Measurements from ENCODE around the gene TMEM143.

- TF ChIP-seq POLR2A (IDR thresholded peaks at IDR 0.05) (no peak), CTCF (IDR thresholded peaks at IDR 0.05) (no peak)
These were observed 33.1 kb upstream of the TMEM143 start for GRCh38 chr19:48396824-48397176.
